H54 (cell line): ENCODE measurements around the gene IL16.

Experiments
- DNase-seq: peaks from one replicate; pipeline ENCODE4 v3.0.0; 2011; ENCODE audit warnings: low spot score, mixed read lengths; ENCODE audit not compliant: insufficient read length
- FAIRE-seq: peaks from 3 replicates; lab custom pipeline; 2011; peaks lifted over from hg19 to GRCh38; lab: Jason Lieb, UNC
- POLR2A ChIP-seq: IDR thresholded peaks from 2 replicates; pipeline ENCODE4 v1.6.1; 2011; ENCODE audit warnings: low read depth, mild to moderate bottlenecking, low read length

IL16 gene

GRCh38 chr15:81239190-81239589 lies 42.5 kb downstream of the IL16 start:
- FAIRE-seq (no peak), DNase-seq (no peak)
- no peak for TF ChIP-seq POLR2A

- FAIRE-seq: no peak
- no peak for TF ChIP-seq POLR2A
- no peak for DNase-seq
These were observed 46.1 kb downstream of the IL16 start for GRCh38 chr15:81242778-81243177.

GRCh38 chr15:81244306-81244705 lies 47.6 kb downstream of the IL16 start:
- DNase-seq: no peak
- TF ChIP-seq POLR2A: no peak
- FAIRE-seq: no peak

GRCh38 chr15:81253846-81254245 lies 57.2 kb downstream of the IL16 start:
- FAIRE-seq: no peak
- no peak for TF ChIP-seq POLR2A
- no peak for DNase-seq

GRCh38 chr15:81254277-81254915 lies 57.7 kb downstream of the IL16 start:
- TF ChIP-seq POLR2A: no peak
- DNase-seq (no peak), FAIRE-seq (no peak)

GRCh38 chr15:81254916-81255290 lies 58.2 kb downstream of the IL16 start:
- no peak for FAIRE-seq
- no peak for TF ChIP-seq POLR2A
- no peak for DNase-seq

GRCh38 chr15:81255315-81255957 lies 58.8 kb downstream of the IL16 start:
- DNase-seq (no peak), FAIRE-seq (no peak)
- no peak for TF ChIP-seq POLR2A

- no peak for DNase-seq
- no peak for FAIRE-seq
- no peak for TF ChIP-seq POLR2A
These were observed 59.3 kb downstream of the IL16 start for GRCh38 chr15:81255958-81256320.

- no peak for TF ChIP-seq POLR2A
- FAIRE-seq (no peak), DNase-seq (no peak)
These were observed 60.2 kb downstream of the IL16 start for GRCh38 chr15:81256916-81257315.

GRCh38 chr15:81257435-81257834 lies 60.8 kb downstream of the IL16 start:
- no peak for DNase-seq
- TF ChIP-seq POLR2A: no peak
- no peak for FAIRE-seq

- FAIRE-seq (no peak), DNase-seq (no peak)
- no peak for TF ChIP-seq POLR2A
These were observed 61.8 kb downstream of the IL16 start for GRCh38 chr15:81258455-81258854.

GRCh38 chr15:81259760-81260298 lies 63.1 kb downstream of the IL16 start:
- FAIRE-seq (no peak), DNase-seq (no peak)
- TF ChIP-seq POLR2A: no peak

- no peak for TF ChIP-seq POLR2A
- DNase-seq (no peak), FAIRE-seq (no peak)
These were observed 64.6 kb downstream of the IL16 start for GRCh38 chr15:81261172-81261811.

- no peak for DNase-seq
- no peak for FAIRE-seq
- no peak for TF ChIP-seq POLR2A
These were observed 66.8 kb downstream of the IL16 start for GRCh38 chr15:81263477-81263876.

- TF ChIP-seq POLR2A: no peak
- DNase-seq (no peak), FAIRE-seq (no peak)
These were observed 67.6 kb downstream of the IL16 start for GRCh38 chr15:81264072-81264857.
